H9 (cell line): ENCODE measurements around the gene CAPG. TPM values are rescaled to one million over a fixed set of nuclear protein-coding genes. Genes with fewer than 3 reads are reported as not detected.

Experiments used
- DNase-seq: peaks from one replicate; pipeline ENCODE4 v3.0.0-alpha.2; 2017
- H2AFZ ChIP-seq: one replicate; pipeline ENCODE4 v1.6.1; 2013; ENCODE audit warnings: mild to moderate bottlenecking, low read length, control low read depth, moderate library complexity
- H2AK5ac ChIP-seq: 2 replicates; pipeline ENCODE4 v1.6.1; 2013; ENCODE audit warnings: low read length, control low read depth, mixed read lengths; ENCODE audit not compliant: insufficient read length
- H2BK120ac ChIP-seq: one replicate; pipeline ENCODE4 v1.6.1; 2013; ENCODE audit warnings: low read depth, mild to moderate bottlenecking, low read length, control low read depth, inconsistent platforms; ENCODE audit not compliant: poor library complexity, severe bottlenecking
- H2BK12ac ChIP-seq: 2 replicates; pipeline ENCODE4 v1.6.1; 2013; ENCODE audit warnings: low read length, control low read depth, mixed read lengths, low read depth; ENCODE audit not compliant: insufficient read length
- H2BK15ac ChIP-seq: 2 replicates; pipeline ENCODE4 v1.6.1; 2013; ENCODE audit warnings: low read depth, low read length, control low read depth
- H2BK20ac ChIP-seq: one replicate; pipeline ENCODE4 v1.6.1; 2013; ENCODE audit warnings: low read depth, mild to moderate bottlenecking, low read length, control low read depth, inconsistent platforms; ENCODE audit not compliant: poor library complexity, severe bottlenecking
- H2BK5ac ChIP-seq: 2 replicates; pipeline ENCODE4 v1.6.1; 2013; ENCODE audit warnings: low read length, control low read depth, mixed read lengths; ENCODE audit not compliant: insufficient read length
- H3K14ac ChIP-seq: 2 replicates; pipeline ENCODE4 v1.6.1; 2013; ENCODE audit warnings: low read length, control low read depth; ENCODE audit not compliant: insufficient read depth
- H3K18ac ChIP-seq: 2 replicates; pipeline ENCODE4 v1.6.1; 2013; ENCODE audit warnings: low read depth, mild to moderate bottlenecking, mixed read lengths, low read length, control low read depth; ENCODE audit not compliant: insufficient read length
- H3K23ac ChIP-seq: 2 replicates; pipeline ENCODE4 v1.6.1; 2013; ENCODE audit warnings: low read length, control low read depth, mixed read lengths, low read depth; ENCODE audit not compliant: insufficient read length
- H3K23me2 ChIP-seq: 2 replicates; pipeline ENCODE4 v1.6.1; 2013; ENCODE audit warnings: low read depth, mild to moderate bottlenecking, mixed read lengths, low read length, control low read depth; ENCODE audit not compliant: insufficient read length, poor library complexity, severe bottlenecking
- H3K27ac ChIP-seq: 2 replicates; pipeline ENCODE4 v1.5.1; 2013; ENCODE audit warnings: low read length, control low read depth, mixed read lengths, low read depth; ENCODE audit not compliant: insufficient read length
- H3K27me3 ChIP-seq: 2 replicates; pipeline ENCODE4 v1.6.1; 2013; ENCODE audit warnings: low read length, control low read depth, inconsistent platforms; ENCODE audit not compliant: insufficient read depth
- H3K4ac ChIP-seq: 2 replicates; pipeline ENCODE4 v1.6.1; 2013; ENCODE audit warnings: low read depth, mild to moderate bottlenecking, control low read depth, inconsistent platforms, low read length, moderate library complexity
- H3K4me1 ChIP-seq: 2 replicates; pipeline ENCODE4 v1.6.1; 2013; ENCODE audit warnings: low read length, control low read depth, inconsistent platforms; ENCODE audit not compliant: insufficient read depth
- H3K4me2 ChIP-seq: 2 replicates; pipeline ENCODE4 v1.6.1; 2013; ENCODE audit warnings: low read length, control low read depth, mixed read lengths; ENCODE audit not compliant: insufficient read length, insufficient read depth
- H3K56ac ChIP-seq: 2 replicates; pipeline ENCODE4 v1.6.1; 2013; ENCODE audit warnings: low read depth, mild to moderate bottlenecking, mixed read lengths, low read length, control low read depth; ENCODE audit not compliant: insufficient read length
- H3K79me1 ChIP-seq: 2 replicates; pipeline ENCODE4 v1.6.1; 2013; ENCODE audit warnings: low read depth, mild to moderate bottlenecking, moderate library complexity, low read length, control low read depth, inconsistent platforms; ENCODE audit not compliant: insufficient read depth, poor library complexity, severe bottlenecking
- H3K79me2 ChIP-seq: 2 replicates; pipeline ENCODE4 v1.6.1; 2013; ENCODE audit warnings: low read length, control low read depth, inconsistent platforms; ENCODE audit not compliant: insufficient read depth
- H3K9ac ChIP-seq: 2 replicates; pipeline ENCODE4 v1.6.1; 2013; ENCODE audit warnings: low read length, control low read depth, mixed read lengths; ENCODE audit not compliant: insufficient read length; ENCODE audit errors: extremely low read depth
- H3K9me3 ChIP-seq: one replicate; pipeline ENCODE4 v1.6.1; 2013; ENCODE audit warnings: low read depth, low read length, inconsistent platforms; ENCODE audit not compliant: control insufficient read depth
- H3T11ph ChIP-seq: one replicate; pipeline ENCODE4 v1.6.1; 2013; ENCODE audit warnings: mild to moderate bottlenecking, low read length, control low read depth, inconsistent platforms
- H4K20me1 ChIP-seq: one replicate; pipeline ENCODE4 v1.6.1; 2013; ENCODE audit not compliant: control insufficient read depth, insufficient read length, insufficient read depth
- H4K5ac ChIP-seq: 2 replicates; pipeline ENCODE4 v1.6.1; 2013; ENCODE audit warnings: low read depth, mild to moderate bottlenecking, mixed read lengths, low read length, control low read depth; ENCODE audit not compliant: insufficient read length
- H4K8ac ChIP-seq: replicated peaks from 2 replicates; pipeline ENCODE4 v1.6.1; 2013; ENCODE audit warnings: low read length, control low read depth, mixed read lengths, low read depth; ENCODE audit not compliant: insufficient read length
- H4K91ac ChIP-seq: 2 replicates; pipeline ENCODE4 v1.6.1; 2013; ENCODE audit warnings: low read depth, mild to moderate bottlenecking, moderate library complexity, mixed read lengths, low read length, control low read depth; ENCODE audit not compliant: insufficient read length
- H3K27ac Mint-ChIP-seq, 3 experiments: 2 replicates in 2 of 3; 3 replicates in 1 of 3; pipeline ENCODE4 v1.8.0; 2020 to 2021; ENCODE audit warnings: mixed read lengths in 3 of 3, mild to moderate bottlenecking in 1 of 3, moderate library complexity in 1 of 3
- H3K27me3 Mint-ChIP-seq: 2 replicates; pipeline ENCODE4 v1.8.0; 2021; ENCODE audit warnings: low read depth, mild to moderate bottlenecking, moderate library complexity, mixed read lengths
- H3K36me3 Mint-ChIP-seq, 3 experiments: 2 replicates in 2 of 3; 3 replicates in 1 of 3; pipeline ENCODE4 v1.8.0; 2020 to 2021; ENCODE audit warnings: low read depth in 3 of 3, mixed read lengths in 3 of 3; ENCODE audit not compliant: insufficient read depth in 1 of 3
- H3K4me1 Mint-ChIP-seq, 2 experiments: 2 replicates each; pipeline ENCODE4 v1.8.0; 2020; ENCODE audit warnings: mixed read lengths in 2 of 2
- H3K4me3 Mint-ChIP-seq, 2 experiments: 2 replicates in 1 of 2; 3 replicates in 1 of 2; pipeline ENCODE4 v1.8.0; 2020 to 2021; ENCODE audit warnings: mild to moderate bottlenecking in 2 of 2, mixed read lengths in 2 of 2, moderate library complexity in 1 of 2
- H3K9me3 Mint-ChIP-seq, 2 experiments: 2 replicates in 1 of 2; 3 replicates in 1 of 2; pipeline ENCODE4 v1.8.0; 2020; ENCODE audit warnings: mild to moderate bottlenecking in 2 of 2, mixed read lengths in 2 of 2, moderate library complexity in 1 of 2
- WGBS: extraction: QIAGEN DNeasy Blood & Tissue Kit; methylation state at CpG from one replicate; pipeline ENCODE4 v1.1.7; 2013; ENCODE audit warnings: missing lambda C conversion rate, low lambda C conversion rate, mixed read lengths; ENCODE audit not compliant: insufficient read length; ENCODE audit errors: extremely low coverage; 5-methylcytosine and 5-hydroxymethylcytosine counted together
- total RNA-seq: library from RNA; stranded (reverse); gene quantifications from 2 replicates; pipeline ENCODE4 v1.2.1, GENCODE V29; 2021
- TF ChIP-seq, protein P1 (sequence below): fragments of 200-600 bp; sonication (generic); conservative IDR thresholded peaks from 3 replicates; pipeline ENCODE4 v1.8.0; 2021; ENCODE audit warnings: antibody characterized with exemption, mild to moderate bottlenecking

Gene CAPG
- total RNA-seq, 1 experiment from 2014 or later = 72.8 TPM

DNA sequence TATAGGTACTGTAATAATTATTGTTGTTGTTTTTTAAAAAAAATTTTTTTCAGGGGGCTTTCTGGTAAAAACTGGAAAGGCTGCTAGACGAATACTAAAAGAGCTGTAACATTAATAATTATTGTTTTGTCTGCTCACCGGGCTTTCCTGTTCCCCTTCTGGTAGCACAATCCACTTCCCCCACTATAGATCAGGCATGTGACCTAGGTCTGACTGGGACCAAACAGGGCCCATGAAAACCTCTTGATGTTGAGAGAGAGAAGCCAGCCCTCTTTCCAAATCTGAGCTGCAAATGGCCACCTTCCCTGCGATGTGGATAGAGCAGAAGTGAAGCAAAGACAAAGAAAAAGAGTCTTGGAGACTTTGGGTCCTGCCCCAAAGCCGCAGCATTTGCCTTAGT is 31.7 kb upstream of the CAPG start:
- H3K79me2 ChIP-seq = no peaks in the 10 kb centered on the region
- no peaks in the 10 kb centered on the region for H3K27me3 ChIP-seq
- no peak overlapping the region for H4K5ac ChIP-seq
- no peak overlapping the region for H3K4me2 ChIP-seq
- H3K23me2 ChIP-seq = peaks cover 3% of the 10 kb centered on the region
- no peak overlapping the region for H2BK5ac ChIP-seq
- H3K23ac ChIP-seq = no peak overlapping the region
- H3K79me1 ChIP-seq = no peaks in the 10 kb centered on the region
- Mint-ChIP-seq H3K9me3 (no peaks in the 10 kb centered on the region; a peak in 2 of 5 replicates), H3K4me3 (no peak overlapping the region), H3K36me3 (no peaks in the 10 kb centered on the region), H3K27me3 (peaks cover 17% of the 10 kb centered on the region), H3K4me1 (peaks cover 12 to 26% of the 10 kb centered on the region in 2 experiments), H3K27ac (no peak overlapping the region)
- H2AFZ ChIP-seq = no peak overlapping the region
- H3K27ac ChIP-seq = no peak overlapping the region
- no peaks in the 10 kb centered on the region for H3K9me3 ChIP-seq
- no peak overlapping the region for H3K56ac ChIP-seq
- no peak overlapping the region for H2BK20ac ChIP-seq
- H3K9ac ChIP-seq = no peak overlapping the region
- DNase-seq = no peak
- no peak overlapping the region for H2AK5ac ChIP-seq
- no peak overlapping the region for H3K14ac ChIP-seq
- H3K4me1 ChIP-seq = no peaks in the 10 kb centered on the region; the same call in 1 of the 2 replicates
- TF ChIP-seq, protein P1, sequence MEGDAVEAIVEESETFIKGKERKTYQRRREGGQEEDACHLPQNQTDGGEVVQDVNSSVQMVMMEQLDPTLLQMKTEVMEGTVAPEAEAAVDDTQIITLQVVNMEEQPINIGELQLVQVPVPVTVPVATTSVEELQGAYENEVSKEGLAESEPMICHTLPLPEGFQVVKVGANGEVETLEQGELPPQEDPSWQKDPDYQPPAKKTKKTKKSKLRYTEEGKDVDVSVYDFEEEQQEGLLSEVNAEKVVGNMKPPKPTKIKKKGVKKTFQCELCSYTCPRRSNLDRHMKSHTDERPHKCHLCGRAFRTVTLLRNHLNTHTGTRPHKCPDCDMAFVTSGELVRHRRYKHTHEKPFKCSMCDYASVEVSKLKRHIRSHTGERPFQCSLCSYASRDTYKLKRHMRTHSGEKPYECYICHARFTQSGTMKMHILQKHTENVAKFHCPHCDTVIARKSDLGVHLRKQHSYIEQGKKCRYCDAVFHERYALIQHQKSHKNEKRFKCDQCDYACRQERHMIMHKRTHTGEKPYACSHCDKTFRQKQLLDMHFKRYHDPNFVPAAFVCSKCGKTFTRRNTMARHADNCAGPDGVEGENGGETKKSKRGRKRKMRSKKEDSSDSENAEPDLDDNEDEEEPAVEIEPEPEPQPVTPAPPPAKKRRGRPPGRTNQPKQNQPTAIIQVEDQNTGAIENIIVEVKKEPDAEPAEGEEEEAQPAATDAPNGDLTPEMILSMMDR = no peak
- no peaks in the 10 kb centered on the region for H4K20me1 ChIP-seq
- no CpG with 5 or more reads among the region's 4 CpGs for WGBS
- no peak overlapping the region for H2BK120ac ChIP-seq
- H3T11ph ChIP-seq = no peak overlapping the region
- H3K4ac ChIP-seq = no peak overlapping the region
- H2BK15ac ChIP-seq = no peak overlapping the region
- H4K8ac ChIP-seq = no peak overlapping the region
- no peak overlapping the region for H4K91ac ChIP-seq
- no peak overlapping the region for H3K18ac ChIP-seq
- H2BK12ac ChIP-seq = no peak overlapping the region
